NCI-H1436 treated with DMSO at 0.1 percent for 48 hours (cell line): ENCODE results near the gene COG5.

Experiments
- DNase-seq: peaks from one replicate; lab custom pipeline; 2025; lab: John Stamatoyannopoulos, UW

COG5 gene

DNA sequence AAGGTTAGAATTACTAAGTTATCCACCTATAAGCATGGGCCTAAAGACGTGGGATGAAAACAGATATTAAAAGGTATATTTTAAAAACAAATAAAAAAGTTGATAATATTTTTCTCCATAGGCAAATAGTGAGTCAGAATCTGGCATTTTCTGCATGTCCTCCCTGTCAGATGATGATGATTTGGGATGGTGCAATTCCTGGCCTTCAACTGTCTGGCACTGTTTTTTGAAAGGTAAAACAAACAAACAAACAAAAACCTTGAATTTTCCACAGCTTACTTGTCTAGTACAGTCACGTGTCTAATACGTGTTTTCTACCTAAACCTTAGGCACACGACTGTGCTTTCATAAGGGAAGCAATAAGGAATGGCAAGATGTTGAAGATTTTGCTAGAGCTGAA lies 377.5 kb downstream of the COG5 start:
- no peak for DNase-seq

DNA sequence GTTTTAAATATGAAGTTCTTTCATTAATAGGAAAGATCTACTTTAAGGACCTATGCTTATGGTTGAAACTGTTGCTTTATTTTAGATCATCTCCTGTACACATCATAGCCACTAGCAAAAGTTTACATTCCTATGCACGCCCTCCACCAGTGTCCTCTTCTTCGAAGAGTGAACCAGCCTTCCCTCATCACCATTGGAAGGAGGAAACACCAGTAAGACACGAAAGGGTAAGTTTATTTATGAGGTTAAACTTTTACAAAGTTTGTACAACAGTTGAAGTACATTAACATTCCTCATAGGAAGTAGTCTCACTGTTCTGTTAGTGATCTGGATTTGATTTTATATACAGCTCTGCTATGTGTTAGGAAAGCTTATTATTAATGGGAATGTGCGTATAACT lies 378.0 kb downstream of the COG5 start:
- DNase-seq, result no peak

DNA sequence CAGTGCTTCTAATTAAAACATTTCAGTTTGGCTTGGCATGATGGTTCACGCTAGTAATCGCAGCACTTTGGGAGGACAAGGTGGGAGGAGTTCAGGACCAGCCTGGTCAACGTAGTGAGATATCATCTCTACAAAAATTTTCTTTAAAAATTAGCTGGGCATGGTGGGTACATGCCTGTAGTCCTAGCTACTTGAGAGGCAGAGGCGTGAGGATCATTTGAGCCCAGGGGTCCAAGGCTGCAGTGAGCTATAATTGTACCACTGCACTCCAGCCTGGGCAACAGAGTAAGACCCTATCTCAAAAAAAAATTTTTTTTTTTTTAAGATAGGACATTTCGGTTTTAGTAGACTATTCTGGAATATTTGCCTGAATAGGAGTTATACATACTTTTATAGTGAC lies 382.5 kb downstream of the COG5 start:
- DNase-seq, result no peak

GRCh38 chr7:107180378-107180777 lies 383.3 kb downstream of the COG5 start:
- no peak for DNase-seq

DNA sequence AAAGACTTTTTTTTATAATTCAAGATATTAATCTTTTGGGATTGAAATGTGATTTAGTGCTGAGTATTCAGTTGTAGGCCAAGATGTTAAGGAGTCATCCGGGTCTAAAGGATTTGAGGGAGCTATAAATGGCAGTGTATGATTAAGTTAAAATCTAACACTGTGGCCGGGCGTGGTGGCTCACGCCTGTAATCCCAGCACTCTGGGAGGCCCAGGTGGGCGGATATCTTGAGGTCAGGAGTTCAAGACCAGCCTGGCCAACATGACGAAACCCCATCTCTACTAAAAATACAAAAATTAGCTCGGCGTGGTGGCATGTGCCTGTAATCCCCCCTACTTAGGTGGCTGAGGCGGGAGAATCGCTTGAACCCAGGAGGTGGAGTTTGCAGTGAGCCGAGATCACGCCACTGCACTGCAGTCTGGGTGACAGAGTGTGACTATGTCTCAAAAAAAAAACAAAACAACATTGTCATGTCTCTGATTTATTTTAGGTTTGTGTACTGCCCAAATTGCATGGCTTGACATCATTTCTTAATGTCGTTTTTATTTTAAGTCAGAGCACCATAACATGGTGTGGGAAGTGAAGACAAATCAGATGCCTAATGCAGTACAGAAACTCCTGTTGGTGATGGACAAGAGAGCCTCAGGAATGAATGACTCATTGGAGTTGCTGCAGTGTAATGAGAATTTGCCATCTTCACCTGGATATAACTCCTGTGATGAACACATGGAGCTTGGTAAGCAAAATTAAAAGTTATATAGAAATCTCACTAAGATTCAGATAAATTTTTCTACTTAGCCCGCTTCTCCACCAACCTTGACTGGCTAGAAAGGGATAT lies 384.2 kb downstream of the COG5 start:
- DNase-seq, result no peak

GRCh38 chr7:107173691-107174406 lies 389.9 kb downstream of the COG5 start:
- DNase-seq, result no peak

DNA sequence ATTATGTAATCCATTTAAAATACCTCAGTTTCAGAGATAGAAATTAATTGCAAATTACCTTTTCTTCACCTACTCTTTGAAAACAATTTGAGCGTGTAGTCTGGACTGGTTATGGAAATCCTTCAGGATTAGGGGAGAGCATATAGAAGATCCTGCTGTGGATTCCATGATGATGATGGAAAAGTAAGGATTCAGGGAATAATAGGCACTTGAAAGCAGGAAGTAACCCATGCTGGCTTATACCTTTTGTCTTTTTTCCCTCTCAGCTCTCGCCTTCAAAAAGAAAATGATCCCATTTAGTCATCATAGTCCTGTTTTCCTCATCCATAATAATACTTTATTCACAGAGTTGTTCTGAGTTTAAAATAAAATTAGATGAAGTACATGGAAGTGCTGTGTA lies 390.5 kb downstream of the COG5 start:
- DNase-seq, result no peak

GRCh38 chr7:107172276-107173032 lies 391.3 kb downstream of the COG5 start:
- no peak for DNase-seq

GRCh38 chr7:107171496-107171895 lies 392.2 kb downstream of the COG5 start:
- DNase-seq, result no peak

DNA sequence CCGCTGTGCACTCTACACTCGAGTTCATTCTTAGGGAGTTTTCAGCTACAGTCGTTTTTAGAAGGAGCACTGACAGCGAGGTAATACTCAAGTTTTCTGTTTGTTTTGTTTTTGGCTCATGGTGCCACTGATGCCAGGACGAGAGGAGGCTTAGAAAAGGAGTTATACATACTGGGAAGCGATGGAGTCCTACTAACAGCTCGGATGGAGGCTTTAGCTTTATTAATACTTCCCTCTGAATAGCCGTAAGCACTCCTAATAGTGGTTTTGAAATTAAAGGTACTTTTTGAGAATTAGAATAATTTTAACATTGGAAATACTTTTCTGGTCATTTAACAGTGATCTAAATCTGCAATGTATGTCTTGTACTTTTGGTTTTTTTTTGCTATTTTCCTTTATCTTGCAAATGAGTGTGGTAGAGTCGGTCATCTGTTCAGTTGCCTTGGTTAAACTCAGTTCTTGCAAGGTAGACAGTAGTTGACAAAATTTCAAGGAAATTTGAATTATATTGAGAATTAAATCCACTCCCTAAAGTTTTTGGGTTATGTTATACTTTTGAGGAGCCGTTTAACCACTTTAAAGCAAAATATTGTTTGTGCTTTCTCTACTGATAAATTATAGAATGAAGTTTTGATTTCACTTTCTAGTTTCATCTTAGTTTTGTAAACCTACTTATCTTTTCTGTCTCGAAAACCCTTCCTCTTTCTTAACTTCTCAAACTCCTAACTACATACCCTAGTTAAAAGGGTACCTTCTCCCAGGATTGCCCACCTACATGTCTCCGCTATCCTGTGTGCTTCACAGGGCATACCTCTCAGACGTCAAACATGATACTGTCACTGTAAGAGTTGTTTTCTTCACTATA lies 393.4 kb downstream of the COG5 start:
- no peak for DNase-seq

- DNase-seq, result peak; percentile 26
Observed at GRCh38 chr7:107169120-107170050, 394.3 kb downstream of the COG5 start.

- peak; percentile 99 for DNase-seq
Observed at GRCh38 chr7:107168233-107169119, 395.2 kb downstream of the COG5 start, which contains the start of gene HBP1. HBP1 (plus strand) TSS chr7:107169003; CDS start chr7:107179894, 10,891 bp downstream.

DNA sequence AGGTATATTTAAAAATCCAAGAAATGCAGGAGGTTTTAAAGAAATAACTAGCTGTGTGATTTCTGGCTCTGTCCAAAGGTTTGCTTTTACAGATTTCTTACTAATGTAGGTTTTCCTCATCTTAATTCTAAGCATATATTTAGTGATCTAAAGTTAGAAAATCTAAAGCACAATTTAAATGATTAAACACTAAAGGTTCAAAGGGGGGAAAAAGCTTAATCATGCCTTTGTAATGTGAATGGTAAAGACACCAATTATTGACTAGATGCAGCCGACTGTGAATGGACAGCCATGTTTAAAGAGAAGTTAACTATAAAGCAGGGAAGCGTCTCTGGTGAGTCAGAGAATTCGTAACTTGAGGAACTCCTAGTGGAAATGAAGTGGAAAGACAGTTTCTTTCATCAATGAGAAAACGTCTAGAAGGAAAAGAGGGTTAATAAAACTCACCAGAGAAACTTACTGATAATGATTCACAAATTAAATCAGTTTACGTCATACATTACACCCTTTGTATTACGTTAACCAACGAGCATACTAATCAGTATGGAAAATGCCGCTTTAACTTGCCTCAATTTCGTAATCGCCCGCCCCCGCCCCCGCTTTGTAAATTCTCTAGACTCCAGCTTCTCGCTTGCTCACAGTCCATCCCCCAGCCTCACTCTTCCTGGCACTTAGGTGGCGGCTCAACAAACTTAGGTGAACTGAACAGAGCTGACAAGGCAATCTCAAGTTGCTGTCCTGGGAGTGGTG lies 396.1 kb downstream of the COG5 start:
- DNase-seq, result no peak

DNA sequence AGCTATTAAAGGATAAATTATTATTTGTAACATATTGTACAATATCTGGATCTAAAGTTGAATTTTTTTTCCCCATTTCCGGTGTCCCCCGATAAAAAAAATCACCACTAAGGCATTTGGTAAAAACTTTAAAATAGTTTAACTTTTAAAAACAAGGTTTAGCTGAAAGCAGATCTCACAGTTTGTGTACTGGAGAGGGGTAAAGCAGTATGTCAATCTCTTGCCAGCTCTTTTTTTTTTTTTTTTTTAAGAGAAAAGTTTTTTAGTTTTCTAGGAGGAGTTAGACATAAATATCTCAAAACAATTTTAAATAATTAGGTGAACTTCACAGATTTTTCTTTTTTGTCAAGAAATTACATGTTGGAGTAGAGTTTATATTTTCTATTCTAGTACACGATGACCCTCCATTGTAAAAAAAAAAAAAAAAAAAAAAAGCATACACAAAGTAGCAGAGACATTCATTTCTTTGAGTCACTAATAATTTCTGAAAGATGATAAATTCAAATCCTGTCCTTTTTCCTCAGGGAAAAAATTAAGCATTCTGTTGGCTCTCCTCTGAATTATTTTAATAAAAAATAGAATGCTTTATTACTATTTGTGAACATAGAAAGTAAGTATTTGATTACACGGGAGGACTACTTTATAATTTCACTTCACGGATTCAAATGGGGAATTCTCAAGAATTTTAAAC lies 396.8 kb downstream of the COG5 start:
- no peak for DNase-seq

DNA sequence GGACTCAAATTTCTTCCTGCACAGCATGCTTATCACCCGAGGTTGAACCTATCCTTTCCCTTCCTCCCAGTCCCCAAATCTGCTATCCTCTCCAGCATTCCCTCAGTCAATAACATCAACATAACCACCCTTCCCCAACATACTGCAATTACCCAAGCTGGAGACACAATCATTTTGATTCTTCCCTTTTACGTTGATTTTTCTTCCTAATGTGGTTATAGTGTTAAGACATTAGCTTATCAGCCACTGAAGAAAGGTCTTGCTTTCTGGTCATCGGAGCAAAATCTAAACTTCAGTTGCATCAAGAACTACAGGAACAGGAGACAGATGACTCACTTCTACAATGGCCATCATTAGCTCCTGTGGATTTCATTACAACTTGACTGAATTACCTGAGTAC lies 398.4 kb downstream of the COG5 start:
- no peak for DNase-seq

DNA sequence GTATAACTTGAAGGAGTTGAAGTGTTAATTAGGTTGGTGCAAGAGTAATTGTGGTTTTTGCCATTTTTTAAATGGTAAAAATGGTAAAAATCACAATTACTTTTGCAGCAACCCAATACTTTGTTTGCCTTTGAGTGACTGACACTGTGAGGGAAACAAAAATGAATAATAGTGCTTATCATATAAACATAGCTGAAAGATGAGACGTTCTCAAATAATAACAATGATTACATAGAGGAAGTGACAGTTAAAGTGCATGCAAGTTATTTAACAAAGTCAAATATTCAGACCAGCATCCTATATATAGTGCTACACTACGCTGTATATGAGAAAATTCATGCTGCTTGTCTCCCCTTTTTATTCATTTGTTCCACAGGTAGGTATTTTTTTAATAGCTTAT lies 399.6 kb downstream of the COG5 start:
- DNase-seq, result no peak

DNA sequence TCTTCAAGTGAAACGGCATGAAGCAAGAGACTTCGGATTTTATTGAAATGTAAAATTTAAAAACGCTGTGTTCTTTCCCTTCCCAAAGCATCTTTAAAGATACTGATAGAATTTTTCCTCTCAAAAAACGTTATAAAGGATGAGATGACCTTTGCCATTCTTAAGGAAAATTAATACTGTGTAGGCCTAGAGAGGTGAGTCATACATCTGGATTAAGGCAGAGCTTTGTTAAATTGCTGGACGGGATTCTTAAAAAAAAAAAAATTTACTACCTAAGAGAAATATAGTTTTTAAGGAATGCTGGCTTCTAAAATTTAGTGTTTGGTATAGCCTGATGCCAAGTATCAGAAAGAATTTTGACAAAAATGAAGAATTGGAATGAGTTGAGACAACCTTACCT lies 401.2 kb downstream of the COG5 start:
- DNase-seq, result no peak

DNA sequence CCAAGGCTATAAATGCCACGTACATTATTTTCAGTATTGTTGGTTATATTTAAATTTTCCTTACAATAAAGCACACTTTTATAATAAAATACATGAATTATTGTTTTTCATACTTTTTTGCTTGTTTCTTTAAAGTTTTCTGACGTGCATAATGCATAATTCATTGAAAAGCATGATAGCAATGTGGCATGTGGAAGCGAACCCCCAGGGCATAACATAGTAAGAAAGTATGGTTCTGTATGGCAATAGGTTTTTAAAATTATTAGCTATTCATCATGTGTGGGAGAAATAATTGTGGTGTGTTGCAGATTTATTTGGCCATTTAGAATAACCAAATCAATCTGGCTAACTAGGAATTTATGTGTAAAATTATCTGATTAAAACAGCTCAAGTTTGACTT lies 402.3 kb downstream of the COG5 start:
- no peak for DNase-seq
